KOPT-K1 (cell line): Measurements from ENCODE around the gene CFAP20.

Experiments used
- H3K27ac ChIP-seq: fragments of 200-600 bp; sonication (generic); 2 replicates; pipeline ENCODE4 v1.5.1; 2016; ENCODE audit warnings: antibody characterized with exemption, mild to moderate bottlenecking, low read depth, low read length; ENCODE audit not compliant: poor library complexity, severe bottlenecking
- H3K36me3 ChIP-seq: fragments of 200-600 bp; sonication (generic); 2 replicates; pipeline ENCODE4 v1.5.1; 2017; ENCODE audit warnings: antibody characterized with exemption, mild to moderate bottlenecking, low read length, moderate library complexity; ENCODE audit not compliant: insufficient read depth
- H3K9me3 ChIP-seq: fragments of 200-600 bp; sonication (generic); 2 replicates; pipeline ENCODE4 v1.5.1; 2017; ENCODE audit warnings: antibody characterized with exemption, low read length, mild to moderate bottlenecking; ENCODE audit not compliant: insufficient read depth, poor library complexity, severe bottlenecking

CFAP20 gene

GRCh38 chr16:58129097-58129936, at the start of gene CFAP20:
TSS of gene CFAP20 (minus strand) at chr16:58129381. CDS start at chr16:58129115, 266 bp downstream.
- H3K27ac ChIP-seq = peak within 1 kb of the TSS; percentile 97
- no peaks in the 10 kb centered on the region for H3K9me3 ChIP-seq
- peaks cover 12% of the 10 kb centered on the region for H3K36me3 ChIP-seq

GRCh38 chr16:58177353-58177710, 48.2 kb upstream of the CFAP20 start:
- H3K9me3 ChIP-seq = no peaks in the 10 kb centered on the region
- H3K36me3 ChIP-seq = peaks cover 80% of the 10 kb centered on the region
- peak overlapping the region; percentile 64 for H3K27ac ChIP-seq

DNA sequence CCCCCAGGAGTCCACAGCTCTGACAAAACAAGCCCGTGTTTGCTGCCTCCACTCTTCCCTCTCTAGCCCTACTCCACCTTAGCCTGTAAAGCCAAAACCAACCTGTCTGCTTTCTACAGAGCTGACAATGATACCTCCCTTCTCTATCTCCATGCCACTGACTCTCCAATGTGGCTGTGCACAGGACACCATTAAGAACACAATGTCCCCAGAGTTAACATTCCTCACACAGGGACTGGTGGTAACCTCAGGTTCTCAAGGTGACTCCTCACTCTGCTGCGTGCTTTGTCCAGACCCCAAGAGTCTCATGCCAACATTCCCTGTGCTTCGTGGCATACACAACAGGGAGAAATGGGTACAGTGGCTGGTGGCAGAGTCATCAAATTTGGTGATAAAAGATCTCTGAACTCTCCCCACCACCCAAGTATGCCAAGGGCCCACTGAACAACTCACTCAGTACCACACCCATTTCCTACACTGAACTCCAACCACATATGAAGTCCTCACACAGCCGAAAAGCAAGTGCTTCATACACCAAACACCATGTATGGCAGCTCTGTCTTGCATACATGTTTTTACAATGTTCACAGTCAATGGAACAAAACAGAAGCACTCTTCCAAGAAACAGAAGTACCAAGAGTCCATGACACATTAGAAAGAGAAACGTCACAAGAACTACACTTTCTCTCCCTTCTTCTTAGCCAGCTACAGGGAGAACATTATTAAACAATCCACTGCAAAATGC, 47.6 kb upstream of the CFAP20 start:
- H3K27ac ChIP-seq = peak overlapping the region; percentile 64
- peaks cover 80% of the 10 kb centered on the region for H3K36me3 ChIP-seq
- H3K9me3 ChIP-seq = no peaks in the 10 kb centered on the region

- peaks cover 98% of the 10 kb centered on the region for H3K36me3 ChIP-seq
- no peaks in the 10 kb centered on the region for H3K9me3 ChIP-seq
- H3K27ac ChIP-seq = no peak overlapping the region
Measured at GRCh38 chr16:58170223-58170622, 41.0 kb upstream of the CFAP20 start.

GRCh38 chr16:58160855-58161254, 31.7 kb upstream of the CFAP20 start:
- Histone ChIP-seq H3K9me3 (no peaks in the 10 kb centered on the region), H3K36me3 (peaks cover 80% of the 10 kb centered on the region), H3K27ac (no peak overlapping the region)

GRCh38 chr16:58158725-58159124, 29.5 kb upstream of the CFAP20 start:
- Histone ChIP-seq H3K36me3 (peaks cover 59% of the 10 kb centered on the region), H3K27ac (no peak overlapping the region), H3K9me3 (no peaks in the 10 kb centered on the region)

DNA sequence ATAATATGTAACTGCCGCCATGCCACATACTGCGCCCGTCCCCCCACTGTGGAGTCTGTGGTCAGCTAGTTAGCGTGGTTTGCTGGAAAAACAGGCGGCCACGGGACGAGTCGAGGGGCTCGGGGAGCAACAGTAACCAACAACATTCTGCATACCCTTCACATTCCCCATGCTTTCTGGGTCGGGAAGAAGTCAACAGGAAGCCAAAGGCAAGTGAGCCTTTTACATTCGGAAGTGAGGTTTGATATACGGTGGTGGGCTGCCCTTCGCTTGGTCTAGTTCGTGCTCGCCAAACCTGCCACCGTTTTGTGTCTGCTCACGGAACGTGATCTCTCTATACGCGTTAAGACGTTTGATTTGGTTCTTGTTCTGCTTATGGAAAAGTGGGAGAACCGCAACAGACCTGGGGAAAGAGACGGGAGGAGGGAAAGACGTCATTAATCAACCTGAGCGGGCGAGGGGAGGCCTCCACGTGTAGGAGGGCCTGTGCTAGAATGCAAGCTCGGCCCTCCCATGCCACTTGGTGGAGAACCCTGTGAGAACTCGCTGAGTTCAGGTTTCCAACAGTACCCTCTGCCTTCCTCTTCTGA, 28.9 kb upstream of the CFAP20 start:
- Histone ChIP-seq H3K27ac (no peak overlapping the region), H3K9me3 (no peaks in the 10 kb centered on the region), H3K36me3 (peaks cover 52% of the 10 kb centered on the region)

GRCh38 chr16:58157239-58157638, 28.1 kb upstream of the CFAP20 start:
- Histone ChIP-seq H3K9me3 (no peaks in the 10 kb centered on the region), H3K27ac (no peak overlapping the region), H3K36me3 (peaks cover 44% of the 10 kb centered on the region)

DNA sequence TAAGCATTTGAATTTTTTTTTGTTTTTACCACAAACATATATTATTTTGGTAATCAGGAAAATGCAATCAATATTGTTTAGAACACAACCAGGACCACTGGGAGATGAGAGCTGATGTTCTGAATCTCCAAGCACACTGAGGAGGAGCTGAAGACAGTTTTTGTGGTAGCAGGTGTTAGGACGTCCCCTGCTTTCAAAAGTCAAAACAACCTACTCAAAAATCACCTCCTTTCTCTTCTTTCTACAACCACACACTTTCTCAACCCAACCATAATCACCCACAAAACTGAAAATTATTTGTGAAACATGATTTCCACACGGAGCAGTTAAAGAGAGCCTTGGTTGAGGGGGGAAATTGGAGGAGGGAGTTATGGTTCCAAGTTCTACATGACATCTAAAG, 26.7 kb upstream of the CFAP20 start:
- H3K36me3 ChIP-seq = peaks cover 30% of the 10 kb centered on the region
- no peaks in the 10 kb centered on the region for H3K9me3 ChIP-seq
- H3K27ac ChIP-seq = no peak overlapping the region

- Histone ChIP-seq H3K9me3 (no peaks in the 10 kb centered on the region), H3K36me3 (peaks cover 16% of the 10 kb centered on the region), H3K27ac (no peak overlapping the region)
Measured at GRCh38 chr16:58154345-58154744, 25.2 kb upstream of the CFAP20 start.

DNA sequence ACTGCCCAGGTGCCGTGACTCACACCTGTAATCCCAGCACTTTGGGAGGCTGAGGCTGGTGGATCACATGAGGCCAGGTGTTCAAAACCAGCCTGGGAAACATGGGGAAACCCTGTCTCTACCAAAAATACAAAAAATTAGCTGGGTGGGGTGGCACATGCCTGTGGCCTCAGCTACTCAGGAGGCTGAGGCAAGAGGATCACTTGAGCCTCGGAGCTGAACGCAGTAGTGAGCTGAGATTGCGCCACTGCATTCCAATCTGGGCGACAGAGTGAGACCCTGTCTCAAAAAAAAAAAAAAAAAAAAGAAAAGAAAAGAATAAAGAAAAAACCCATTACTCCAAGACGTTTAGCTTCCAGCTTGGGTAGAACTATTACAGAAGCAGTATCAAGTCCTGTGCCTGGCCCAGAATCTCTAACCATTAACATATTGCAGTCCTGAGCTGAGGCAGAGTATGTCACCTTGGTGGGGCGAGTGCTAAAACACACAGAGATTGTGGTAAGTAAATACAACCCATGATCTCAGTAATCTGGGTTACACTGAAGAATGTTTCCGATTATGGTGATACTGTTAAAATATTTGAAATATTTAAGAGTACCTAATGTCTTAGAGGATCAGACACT, 23.2 kb upstream of the CFAP20 start:
- Histone ChIP-seq H3K36me3 (no peaks in the 10 kb centered on the region; the same call in 1 of the 2 replicates), H3K27ac (no peak overlapping the region), H3K9me3 (no peaks in the 10 kb centered on the region)

DNA sequence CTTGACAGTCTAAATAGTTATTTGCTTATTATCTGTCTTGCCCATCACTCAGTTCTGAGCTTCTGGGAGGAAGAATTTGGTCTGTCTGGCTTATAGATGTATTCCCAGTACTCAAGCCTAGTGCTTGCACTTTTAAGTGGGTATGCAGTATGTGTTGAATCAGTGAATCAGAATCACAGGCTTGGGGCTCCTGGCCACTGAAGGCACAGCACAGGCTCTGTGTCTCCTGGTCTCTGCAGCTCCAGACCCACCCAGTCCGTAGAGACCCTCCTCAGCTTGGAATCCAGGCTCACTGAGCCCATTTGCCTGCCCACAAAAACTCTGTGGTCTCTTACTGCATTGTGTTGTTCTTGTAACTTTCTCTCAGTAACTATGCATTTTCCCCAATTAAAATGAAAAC, 19.3 kb upstream of the CFAP20 start:
- no peaks in the 10 kb centered on the region for H3K9me3 ChIP-seq
- no peaks in the 10 kb centered on the region for H3K36me3 ChIP-seq
- no peak overlapping the region for H3K27ac ChIP-seq

DNA sequence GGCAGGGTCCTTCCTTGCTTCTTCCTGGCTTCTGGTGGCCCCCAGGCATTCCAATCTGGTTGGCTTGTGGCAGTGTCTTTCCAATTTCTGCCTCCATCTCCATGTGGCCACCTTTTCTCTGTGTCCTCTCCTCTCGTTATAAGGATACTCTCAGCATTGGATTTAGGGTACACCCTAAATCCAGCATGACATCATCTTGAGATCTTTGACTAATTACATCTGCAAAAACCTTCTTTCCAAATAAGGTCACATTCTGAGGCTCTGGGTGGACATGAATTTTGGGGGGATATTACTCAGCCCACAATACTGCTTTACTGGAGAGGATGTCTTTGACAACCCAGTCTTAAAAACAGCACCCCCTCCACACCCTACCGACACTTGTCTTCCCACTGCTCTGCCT, 18.9 kb upstream of the CFAP20 start:
- no peaks in the 10 kb centered on the region for H3K9me3 ChIP-seq
- no peak overlapping the region for H3K27ac ChIP-seq
- H3K36me3 ChIP-seq = no peaks in the 10 kb centered on the region

GRCh38 chr16:58138852-58139251, 9.7 kb upstream of the CFAP20 start:
- H3K27ac ChIP-seq = no peak overlapping the region
- H3K36me3 ChIP-seq = no peaks in the 10 kb centered on the region
- H3K9me3 ChIP-seq = peaks cover 22% of the 10 kb centered on the region

- no peaks in the 10 kb centered on the region for H3K36me3 ChIP-seq
- H3K9me3 ChIP-seq = peaks cover 22% of the 10 kb centered on the region
- no peak overlapping the region for H3K27ac ChIP-seq
Measured at GRCh38 chr16:58137581-58137980, 8.4 kb upstream of the CFAP20 start.
